ENCODE data around the gene NPY.

The NPY gene

DNA sequence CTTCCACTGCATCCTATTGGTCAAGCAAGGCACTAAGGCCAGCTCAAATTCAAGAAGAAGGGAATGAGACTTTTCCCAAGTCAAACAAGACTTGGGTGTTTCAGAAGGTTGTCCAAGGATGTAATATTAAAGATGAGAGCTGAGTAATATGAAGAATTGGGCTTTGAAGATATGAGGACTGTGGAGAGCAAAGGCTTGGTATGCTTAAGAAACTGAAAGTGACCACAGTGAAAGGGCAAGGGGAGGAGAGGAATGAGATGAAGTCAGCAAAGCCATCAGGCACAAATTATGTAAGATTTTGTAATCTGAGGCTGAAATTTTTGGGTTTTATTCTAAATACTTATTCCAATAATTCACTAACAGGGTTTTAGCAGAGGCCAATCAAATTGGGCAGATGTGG, 38.6 kb upstream of the NPY start:
- H3K4me3 ChIP-seq (ENCODE audit: low read length in 2 of 2): no peak overlapping the region
- no peak for DNase-seq (ENCODE audit: low spot score)
- H2BK5ac ChIP-seq (ENCODE audit: low read length): no peak overlapping the region
- peaks cover 0 to 3% of the 10 kb centered on the region in 2 donors for H3K9me3 ChIP-seq (replicated peaks in 1 of 2; ENCODE audit: control insufficient read depth in 2 of 2, insufficient read depth in 1 of 2, low read depth in 1 of 2, low read length in 2 of 2)
- no peak overlapping the region for H2BK15ac ChIP-seq (ENCODE audit: low read length)
- H2BK120ac ChIP-seq (ENCODE audit: low read depth, low read length): no peak overlapping the region
- no peak overlapping the region for H4K91ac ChIP-seq (ENCODE audit: low read depth, low read length, poor library complexity)
- H3K27ac ChIP-seq (replicated peaks; ENCODE audit: low read length): no peak overlapping the region
- no peaks in the 10 kb centered on the region for H3K27me3 ChIP-seq (ENCODE audit: control insufficient read depth in 3 of 3, insufficient read depth in 3 of 3, low read depth in 1 of 3, low read length in 3 of 3)
- no peak overlapping the region for H4K8ac ChIP-seq (ENCODE audit: low read depth, low read length)
- no peak overlapping the region for H3K18ac ChIP-seq (ENCODE audit: low read length)
- no peak overlapping the region for H3K4ac ChIP-seq (ENCODE audit: low read length)
- H3K9ac ChIP-seq (ENCODE audit: low read depth, low read length, poor library complexity): no peak overlapping the region
- no peaks in the 10 kb centered on the region for H3K79me1 ChIP-seq (ENCODE audit: low read depth, low read length)
- H2BK12ac ChIP-seq (ENCODE audit: low read length): no peak overlapping the region
- no peak overlapping the region for H3K14ac ChIP-seq (ENCODE audit: low read length)
- H2AFZ ChIP-seq (ENCODE audit: low read length): no peak overlapping the region
- H3K4me2 ChIP-seq (ENCODE audit: insufficient read depth, low read length, poor library complexity, severe bottlenecking): no peak overlapping the region
- no peak overlapping the region for H2AK5ac ChIP-seq (ENCODE audit: low read depth, low read length)
- H3K23ac ChIP-seq (ENCODE audit: low read depth, low read length, poor library complexity): no peak overlapping the region
- no peaks in the 10 kb centered on the region for H3K36me3 ChIP-seq (replicated peaks in 1 of 2; ENCODE audit: control insufficient read depth in 2 of 2, insufficient read depth in 2 of 2, low read length in 2 of 2)
- no peaks in the 10 kb centered on the region for H3K4me1 ChIP-seq (ENCODE audit: control insufficient read depth in 2 of 2, insufficient read depth in 1 of 2, low read depth in 1 of 2, low read length in 2 of 2)

DNA sequence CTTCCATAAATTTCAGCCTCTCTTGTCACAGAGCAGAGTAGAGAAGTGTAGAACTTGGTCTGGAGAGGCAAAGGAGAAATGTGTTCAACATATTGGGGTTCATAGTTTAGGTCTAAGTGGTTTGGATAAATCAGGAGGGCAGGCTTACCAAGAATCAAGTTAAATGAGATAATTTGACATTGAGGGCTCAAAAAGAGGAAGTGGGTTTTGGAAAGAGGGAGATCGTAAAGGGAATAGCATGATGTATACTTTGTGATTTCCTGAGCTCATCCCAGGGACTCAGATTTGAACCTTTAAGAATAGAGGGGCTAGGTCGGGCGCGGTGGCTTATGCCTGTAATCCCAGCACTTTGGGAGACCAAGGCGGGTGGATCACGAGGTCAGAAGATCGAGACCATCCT, 34.7 kb upstream of the NPY start:
- 100% methylated on average over 1 of the region's 7 CpGs; no CpG with 5 or more reads in 1 of the 2 donors for WGBS, 2 donors (ENCODE audit: extremely low coverage in 2 of 2, insufficient read length in 2 of 2, insufficient replicate concordance in 1 of 2)

DNA sequence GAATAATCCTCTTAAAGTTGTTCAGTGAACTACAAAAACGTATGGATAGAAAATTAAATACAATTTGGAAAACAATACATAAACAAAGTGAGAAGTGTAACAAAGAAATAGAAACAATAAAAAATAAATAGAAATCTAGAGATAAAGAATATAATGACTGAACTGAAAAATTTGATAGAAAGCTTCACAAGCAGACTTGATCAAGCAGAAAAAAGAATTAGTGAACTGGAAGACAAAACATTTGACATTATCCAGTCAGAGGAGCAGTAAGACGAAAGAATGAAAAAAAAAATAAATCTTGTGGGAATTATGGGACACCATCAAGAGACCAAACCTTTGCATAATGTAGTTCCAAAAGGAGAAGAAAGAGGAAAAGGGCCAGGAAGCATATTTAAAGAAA, 32.4 kb upstream of the NPY start:
- Histone ChIP-seq H2BK5ac (ENCODE audit: low read length) (no peak overlapping the region), H3K9ac (ENCODE audit: low read depth, low read length, poor library complexity) (no peak overlapping the region), H3K79me1 (ENCODE audit: low read depth, low read length) (no peaks in the 10 kb centered on the region), H3K27me3 (ENCODE audit: control insufficient read depth in 3 of 3, insufficient read depth in 3 of 3, low read depth in 1 of 3, low read length in 3 of 3) (no peaks in the 10 kb centered on the region), H2BK12ac (ENCODE audit: low read length) (no peak overlapping the region), H3K14ac (ENCODE audit: low read length) (no peak overlapping the region), H3K23ac (ENCODE audit: low read depth, low read length, poor library complexity) (no peak overlapping the region), H3K27ac (replicated peaks; ENCODE audit: low read length) (no peak overlapping the region), H3K9me3 (replicated peaks in 1 of 2; ENCODE audit: control insufficient read depth in 2 of 2, insufficient read depth in 1 of 2, low read depth in 1 of 2, low read length in 2 of 2) (peaks cover 0 to 3% of the 10 kb centered on the region in 2 donors), H3K4ac (ENCODE audit: low read length) (no peak overlapping the region), H2BK15ac (ENCODE audit: low read length) (no peak overlapping the region), H4K91ac (ENCODE audit: low read depth, low read length, poor library complexity) (no peak overlapping the region), H4K8ac (ENCODE audit: low read depth, low read length) (no peak overlapping the region), H2AK5ac (ENCODE audit: low read depth, low read length) (no peak overlapping the region), H3K4me3 (ENCODE audit: low read length in 2 of 2) (no peak overlapping the region), H2AFZ (ENCODE audit: low read length) (no peak overlapping the region), H3K18ac (ENCODE audit: low read length) (no peak overlapping the region), H3K36me3 (replicated peaks in 1 of 2; ENCODE audit: control insufficient read depth in 2 of 2, insufficient read depth in 2 of 2, low read length in 2 of 2) (no peaks in the 10 kb centered on the region), H3K4me2 (ENCODE audit: insufficient read depth, low read length, poor library complexity, severe bottlenecking) (no peak overlapping the region), H2BK120ac (ENCODE audit: low read depth, low read length) (no peak overlapping the region), H3K4me1 (ENCODE audit: control insufficient read depth in 2 of 2, insufficient read depth in 1 of 2, low read depth in 1 of 2, low read length in 2 of 2) (no peaks in the 10 kb centered on the region)
- DNase-seq (ENCODE audit: low spot score): no peak
- WGBS, 2 donors (ENCODE audit: extremely low coverage in 2 of 2, insufficient read length in 2 of 2, insufficient replicate concordance in 1 of 2): no CpG with 5 or more reads among the region's 2 CpGs

More for the DNA sequence above, 34.7 kb upstream of the NPY start:
- Histone ChIP-seq H2AFZ (ENCODE audit: low read length) (no peak overlapping the region), H3K4me3 (ENCODE audit: low read length in 2 of 2) (no peak overlapping the region), H2BK12ac (ENCODE audit: low read length) (no peak overlapping the region), H2BK5ac (ENCODE audit: low read length) (no peak overlapping the region), H3K79me1 (ENCODE audit: low read depth, low read length) (no peaks in the 10 kb centered on the region), H3K23ac (ENCODE audit: low read depth, low read length, poor library complexity) (no peak overlapping the region), H3K4me2 (ENCODE audit: insufficient read depth, low read length, poor library complexity, severe bottlenecking) (no peak overlapping the region), H3K18ac (ENCODE audit: low read length) (no peak overlapping the region), H3K9ac (ENCODE audit: low read depth, low read length, poor library complexity) (no peak overlapping the region), H2BK15ac (ENCODE audit: low read length) (no peak overlapping the region), H3K36me3 (replicated peaks in 1 of 2; ENCODE audit: control insufficient read depth in 2 of 2, insufficient read depth in 2 of 2, low read length in 2 of 2) (no peaks in the 10 kb centered on the region), H2BK120ac (ENCODE audit: low read depth, low read length) (no peak overlapping the region), H3K27me3 (ENCODE audit: control insufficient read depth in 3 of 3, insufficient read depth in 3 of 3, low read depth in 1 of 3, low read length in 3 of 3) (no peaks in the 10 kb centered on the region), H4K91ac (ENCODE audit: low read depth, low read length, poor library complexity) (no peak overlapping the region), H3K14ac (ENCODE audit: low read length) (no peak overlapping the region), H3K4ac (ENCODE audit: low read length) (no peak overlapping the region), H3K9me3 (replicated peaks in 1 of 2; ENCODE audit: control insufficient read depth in 2 of 2, insufficient read depth in 1 of 2, low read depth in 1 of 2, low read length in 2 of 2) (peaks cover 0 to 6% of the 10 kb centered on the region in 2 donors), H2AK5ac (ENCODE audit: low read depth, low read length) (no peak overlapping the region), H3K4me1 (ENCODE audit: control insufficient read depth in 2 of 2, insufficient read depth in 1 of 2, low read depth in 1 of 2, low read length in 2 of 2) (no peaks in the 10 kb centered on the region), H4K8ac (ENCODE audit: low read depth, low read length) (no peak overlapping the region), H3K27ac (replicated peaks; ENCODE audit: low read length) (no peak overlapping the region)
- DNase-seq (ENCODE audit: low spot score): no peak

DNA sequence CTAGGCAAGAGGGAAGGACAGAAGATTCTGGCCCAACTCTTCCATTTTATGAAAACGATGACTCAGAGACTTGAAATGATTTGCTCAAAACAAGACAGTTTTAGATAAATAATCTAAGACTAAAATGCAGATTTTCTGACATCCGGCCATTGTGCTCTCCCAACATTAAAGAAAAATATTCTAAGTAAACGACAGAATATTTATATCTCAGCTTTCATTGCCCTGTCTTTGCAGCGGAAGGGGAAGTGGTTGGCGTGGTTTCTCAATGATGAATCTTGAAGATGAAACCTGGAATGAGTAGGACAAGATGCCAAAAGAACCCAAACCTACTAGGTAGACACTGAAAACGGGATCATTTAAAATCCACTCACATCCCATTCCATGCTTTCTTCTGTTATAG, 28.9 kb upstream of the NPY start:
- Histone ChIP-seq H2AK5ac (ENCODE audit: low read depth, low read length) (no peak overlapping the region), H2BK15ac (ENCODE audit: low read length) (no peak overlapping the region), H3K18ac (ENCODE audit: low read length) (no peak overlapping the region), H3K27me3 (ENCODE audit: control insufficient read depth in 3 of 3, insufficient read depth in 3 of 3, low read depth in 1 of 3, low read length in 3 of 3) (no peaks in the 10 kb centered on the region), H3K79me1 (ENCODE audit: low read depth, low read length) (no peaks in the 10 kb centered on the region), H4K91ac (ENCODE audit: low read depth, low read length, poor library complexity) (no peak overlapping the region), H2BK120ac (ENCODE audit: low read depth, low read length) (no peak overlapping the region), H3K4me3 (ENCODE audit: low read length in 2 of 2) (no peak overlapping the region), H3K23ac (ENCODE audit: low read depth, low read length, poor library complexity) (no peak overlapping the region), H3K9ac (ENCODE audit: low read depth, low read length, poor library complexity) (no peak overlapping the region), H2BK12ac (ENCODE audit: low read length) (no peak overlapping the region), H3K36me3 (replicated peaks in 1 of 2; ENCODE audit: control insufficient read depth in 2 of 2, insufficient read depth in 2 of 2, low read length in 2 of 2) (no peaks in the 10 kb centered on the region), H3K14ac (ENCODE audit: low read length) (no peak overlapping the region), H2AFZ (ENCODE audit: low read length) (no peak overlapping the region), H3K4me1 (ENCODE audit: control insufficient read depth in 2 of 2, insufficient read depth in 1 of 2, low read depth in 1 of 2, low read length in 2 of 2) (no peaks in the 10 kb centered on the region), H3K27ac (replicated peaks; ENCODE audit: low read length) (no peak overlapping the region), H2BK5ac (ENCODE audit: low read length) (no peak overlapping the region), H3K9me3 (replicated peaks in 1 of 2; ENCODE audit: control insufficient read depth in 2 of 2, insufficient read depth in 1 of 2, low read depth in 1 of 2, low read length in 2 of 2) (peaks cover 0 to 3% of the 10 kb centered on the region in 2 donors), H3K4me2 (ENCODE audit: insufficient read depth, low read length, poor library complexity, severe bottlenecking) (no peak overlapping the region), H3K4ac (ENCODE audit: low read length) (no peak overlapping the region), H4K8ac (ENCODE audit: low read depth, low read length) (no peak overlapping the region)
- no peak for DNase-seq (ENCODE audit: low spot score)
- no CpG with 5 or more reads among the region's 6 CpGs for WGBS, 2 donors (ENCODE audit: extremely low coverage in 2 of 2, insufficient read length in 2 of 2, insufficient replicate concordance in 1 of 2)
